Neural progenitor cell (in vitro differentiated cells): ENCODE results near the gene DUS1L.

Source experiments
- CTCF ChIP-seq: fragments of 200-600 bp; sonication (generic); IDR thresholded peaks from 2 replicates; pipeline ENCODE4 v1.5.1; 2017; ENCODE audit warnings: antibody characterized with exemption, mild to moderate bottlenecking
- EZH2 ChIP-seq: fragments of 200-600 bp; sonication (generic); IDR thresholded peaks from 2 replicates; pipeline ENCODE4 v1.6.1; 2017; ENCODE audit warnings: antibody characterized with exemption, mild to moderate bottlenecking, moderate library complexity
- EZH2phosphoT487 ChIP-seq: fragments of 200-600 bp; sonication (generic); IDR thresholded peaks from 2 replicates; pipeline ENCODE4 v1.6.1; 2017; ENCODE audit warnings: antibody characterized with exemption

- no peak for TF ChIP-seq CTCF
- TF ChIP-seq EZH2 = no peak
- TF ChIP-seq EZH2phosphoT487 = no peak
These were observed 5.6 kb downstream of the DUS1L start for GRCh38 chr17:82060001-82060380.
